GM18909 (cell line): ENCODE data around the gene NLRX1.
"Not testable (repeated sequence)": the region's sequence is repeated elsewhere in the genome, so short reads cannot be mapped to it uniquely, and the experiment has no call there.

Experiments
- ATAC-seq: cut with Tn5 transposase; IDR thresholded peaks from one replicate; pipeline ENCODE4 v1.9.1; 2021; ENCODE audit warnings: mild to moderate bottlenecking; ENCODE audit not compliant: unreplicated experiment, poor library complexity

Gene NLRX1

DNA sequence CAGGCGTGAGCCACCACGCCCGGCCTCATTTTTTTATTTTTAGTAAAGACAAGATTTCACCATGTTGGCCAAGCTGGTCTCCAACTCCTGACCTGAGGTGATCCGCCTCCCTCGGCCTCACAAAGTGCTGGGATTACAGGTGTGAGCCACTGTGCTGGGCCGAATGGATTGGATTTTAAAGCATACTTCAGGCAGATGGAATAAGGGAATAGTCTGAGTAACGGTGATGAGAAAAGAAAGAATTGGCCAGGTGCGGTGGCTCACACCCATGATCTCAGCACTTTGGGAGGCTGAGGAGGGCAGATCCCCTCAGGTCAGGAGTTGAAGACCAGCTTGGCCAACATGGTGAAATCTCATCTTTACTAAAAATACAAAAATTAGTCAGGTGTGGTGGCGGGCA lies 35.5 kb downstream of the NLRX1 start:
- ATAC-seq, result no peak

DNA sequence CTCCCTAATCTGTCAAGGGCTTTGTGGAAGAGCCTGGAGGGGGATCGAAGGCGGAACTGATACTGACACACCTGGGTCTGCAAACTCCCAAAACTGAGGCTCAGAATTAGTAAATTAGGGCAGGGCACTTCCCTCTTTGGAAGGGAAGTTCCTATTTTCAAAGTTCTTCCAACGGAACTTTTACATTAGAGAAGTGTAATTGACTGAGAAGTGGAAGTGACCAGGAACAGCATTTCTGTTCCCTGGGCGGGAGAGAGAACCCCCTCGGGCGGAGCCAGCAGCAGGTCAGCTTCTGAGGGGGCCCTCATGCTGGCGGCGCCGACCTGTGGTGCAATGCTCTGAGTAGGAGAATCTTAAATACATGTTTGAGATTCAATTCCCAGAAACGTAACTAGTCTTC lies 36.6 kb downstream of the NLRX1 start:
- ATAC-seq, result no peak

DNA sequence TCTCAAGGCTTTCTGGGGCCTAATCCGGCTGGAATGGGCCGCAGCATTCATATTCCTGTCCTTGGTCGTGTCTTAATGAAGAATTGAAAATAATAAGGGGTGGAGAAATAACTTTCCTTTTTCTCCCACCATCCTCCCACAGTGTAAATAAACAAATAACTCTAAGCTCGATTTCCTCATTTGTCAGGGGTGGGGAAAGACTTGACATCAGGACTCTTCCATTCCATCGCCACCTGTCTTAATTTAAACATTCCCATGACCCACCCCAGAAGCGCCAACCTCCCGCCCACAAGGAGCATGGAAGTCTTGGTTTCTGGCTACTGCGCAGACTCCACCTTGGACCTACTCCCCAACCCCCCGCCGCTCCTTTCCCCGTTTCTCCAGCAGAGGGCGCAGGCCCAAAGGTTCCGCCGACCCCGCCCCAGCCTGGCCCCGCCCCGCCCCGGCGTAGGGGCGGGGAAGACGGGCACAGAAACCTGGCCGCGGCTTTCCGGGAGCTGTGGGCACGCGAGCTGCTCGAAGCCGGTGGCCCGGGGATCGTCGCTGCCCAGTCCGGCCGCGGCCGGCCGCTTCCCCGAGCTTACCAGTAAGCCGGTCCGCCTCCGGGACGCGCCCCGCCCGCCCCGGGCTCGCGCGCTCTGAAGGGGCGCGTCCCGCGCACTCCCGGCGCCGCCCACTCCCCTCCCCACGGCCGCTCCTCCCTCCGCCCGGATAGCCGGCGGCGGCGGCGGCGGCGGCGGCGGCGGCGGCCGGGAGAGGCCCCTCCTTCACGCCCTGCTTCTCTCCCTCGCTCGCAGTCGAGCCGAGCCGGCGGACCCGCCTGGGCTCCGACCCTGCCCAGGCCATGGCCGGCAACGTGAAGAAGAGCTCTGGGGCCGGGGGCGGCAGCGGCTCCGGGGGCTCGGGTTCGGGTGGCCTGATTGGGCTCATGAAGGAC lies 37.3 kb downstream of the NLRX1 start, which contains the start of gene CBL:
Gene CBL, plus strand, starts transcription at position 766 of the 937 bp plus-strand sequence. Its CDS starts 79 bp downstream, at position 845.
- ATAC-seq, result peak; percentile 83

DNA sequence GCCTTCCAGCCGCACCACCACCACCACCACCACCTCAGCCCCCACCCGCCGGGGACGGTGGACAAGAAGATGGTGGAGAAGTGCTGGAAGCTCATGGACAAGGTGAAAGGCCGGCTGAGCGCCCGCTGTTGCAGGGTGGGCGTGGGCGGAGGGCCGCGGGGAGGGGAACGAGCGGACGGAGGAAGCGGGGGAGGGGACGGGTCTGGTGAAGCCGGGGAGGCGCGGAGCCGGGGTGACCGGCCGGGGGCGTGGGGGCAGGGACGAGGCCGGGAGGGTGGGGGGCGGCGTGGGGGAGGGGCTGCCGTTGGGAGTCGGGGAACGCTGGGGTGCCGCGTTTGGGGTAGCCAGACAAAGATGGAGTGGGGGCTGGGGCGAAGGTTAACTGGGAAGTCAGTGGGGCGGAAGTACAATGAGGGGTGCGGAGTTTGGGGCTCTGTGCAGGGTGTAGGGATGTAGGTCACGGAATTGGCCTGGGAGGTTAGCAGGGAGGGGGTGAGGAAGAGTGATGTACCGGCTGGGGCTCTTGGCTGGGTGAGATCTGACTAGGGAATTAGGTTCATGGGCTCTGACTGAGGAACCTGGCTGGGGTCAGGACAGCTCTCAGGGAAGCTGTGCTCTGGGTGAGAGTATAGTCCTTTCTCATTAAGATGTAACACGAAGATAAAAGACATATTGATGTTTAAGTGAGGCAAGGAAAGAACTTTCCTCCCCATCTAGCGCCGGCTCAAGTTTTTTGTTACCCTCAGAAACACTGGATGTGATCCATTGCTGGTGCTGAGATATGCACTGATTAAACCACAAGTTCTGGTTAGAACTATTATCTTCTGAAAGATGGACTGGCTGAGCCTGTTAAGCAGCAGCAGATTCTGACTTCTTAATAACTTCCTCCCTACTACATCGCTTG lies 38.2 kb downstream of the NLRX1 start:
- ATAC-seq, result peak; percentile 25

DNA sequence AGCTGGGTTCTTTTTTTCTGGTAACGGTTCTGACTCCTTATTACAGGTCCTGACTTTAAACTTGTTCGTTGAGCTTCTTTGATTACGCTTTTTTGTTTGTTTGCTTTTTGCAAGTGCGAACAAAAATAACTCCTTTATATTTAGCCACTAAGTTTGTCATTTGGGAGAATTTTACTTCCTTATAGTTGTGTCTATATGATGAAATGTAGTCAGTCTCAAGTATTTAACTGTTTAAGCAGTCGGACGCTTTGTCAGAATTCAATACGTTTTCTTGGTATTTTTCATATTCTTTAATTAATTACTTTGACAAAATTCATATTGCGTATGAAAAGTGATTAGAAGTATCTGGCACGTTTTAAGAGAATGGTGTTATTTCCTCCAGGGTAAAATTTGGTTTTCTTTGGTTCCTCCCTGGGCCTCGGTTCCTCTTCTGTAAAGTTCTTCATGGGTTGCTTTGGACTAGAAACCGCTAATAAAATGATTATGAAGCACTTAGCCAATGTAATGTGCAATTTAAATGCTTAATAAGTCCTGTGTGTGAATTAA lies 39.0 kb downstream of the NLRX1 start:
- ATAC-seq, result no peak

DNA sequence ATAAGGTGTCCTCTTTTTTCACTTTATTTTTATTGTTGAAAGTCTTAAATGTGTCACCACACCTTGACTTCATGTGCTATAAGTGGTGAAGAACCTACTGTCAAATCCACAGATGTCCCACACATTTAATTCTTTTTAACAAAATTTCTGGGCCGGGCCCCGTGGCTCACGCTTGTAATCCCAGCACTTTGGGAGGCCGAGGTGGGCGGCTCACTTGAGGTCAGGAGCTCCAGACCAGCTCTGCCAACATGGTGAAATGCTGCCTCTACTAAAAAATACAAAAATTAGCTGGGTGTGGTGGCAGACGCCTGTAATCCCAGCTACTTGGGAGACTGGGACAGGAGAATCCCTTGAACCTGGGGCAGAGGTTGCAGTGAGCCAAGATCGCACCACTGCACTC lies 40.7 kb downstream of the NLRX1 start:
- ATAC-seq, result no peak

DNA sequence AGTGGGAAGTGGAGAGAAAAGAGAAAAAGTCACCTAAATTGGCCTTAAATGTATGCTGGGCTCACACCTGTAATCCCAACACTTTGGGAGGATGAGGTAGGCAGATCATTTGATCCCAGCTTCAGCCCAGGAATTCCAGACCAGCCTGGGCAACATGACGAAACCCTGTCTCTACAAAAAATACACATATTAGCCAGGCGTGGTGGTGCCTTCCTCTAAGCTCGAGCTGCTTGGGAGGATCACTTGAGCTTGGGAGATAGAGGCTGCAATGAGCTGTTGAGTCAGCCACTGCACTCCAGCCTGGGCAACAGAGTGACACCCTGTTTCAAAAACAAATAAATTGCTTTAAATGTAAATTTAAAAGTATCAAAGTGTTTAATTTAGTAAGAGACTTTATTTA lies 41.5 kb downstream of the NLRX1 start:
- ATAC-seq, result no peak

DNA sequence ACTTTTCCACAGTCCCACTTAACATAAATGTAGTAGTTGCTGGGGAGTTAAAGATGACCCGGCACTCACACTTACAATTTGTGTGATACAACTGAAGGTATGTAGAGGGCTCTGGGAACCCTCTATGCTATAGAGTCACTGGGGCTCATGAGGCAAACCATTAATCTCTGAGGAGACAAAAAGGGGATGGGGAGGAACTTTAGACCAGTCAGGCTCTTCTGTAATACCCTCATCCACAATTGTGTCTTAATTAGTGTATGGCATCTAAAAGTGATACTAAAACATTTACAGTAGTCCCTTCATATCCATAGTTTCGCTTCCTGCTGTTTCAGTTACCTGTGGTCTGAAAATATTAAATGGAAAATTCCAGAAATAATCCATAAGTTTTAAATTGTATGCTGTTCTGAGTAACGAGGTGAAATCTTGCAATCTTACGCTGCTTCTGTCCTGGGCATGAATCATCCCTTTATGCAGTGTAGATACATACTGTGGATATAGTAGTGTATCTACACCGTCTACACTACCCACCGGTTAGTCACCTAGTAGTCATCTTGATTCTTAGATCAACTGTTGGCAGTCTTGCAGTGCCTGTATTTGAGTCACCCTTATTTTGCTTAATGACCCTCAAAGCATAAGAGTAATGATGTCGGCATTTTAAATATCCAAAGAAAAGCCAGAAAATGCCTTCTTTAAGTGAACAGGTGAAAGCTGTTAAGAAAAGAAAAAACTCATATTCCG lies 49.8 kb downstream of the NLRX1 start:
- no peak for ATAC-seq

DNA sequence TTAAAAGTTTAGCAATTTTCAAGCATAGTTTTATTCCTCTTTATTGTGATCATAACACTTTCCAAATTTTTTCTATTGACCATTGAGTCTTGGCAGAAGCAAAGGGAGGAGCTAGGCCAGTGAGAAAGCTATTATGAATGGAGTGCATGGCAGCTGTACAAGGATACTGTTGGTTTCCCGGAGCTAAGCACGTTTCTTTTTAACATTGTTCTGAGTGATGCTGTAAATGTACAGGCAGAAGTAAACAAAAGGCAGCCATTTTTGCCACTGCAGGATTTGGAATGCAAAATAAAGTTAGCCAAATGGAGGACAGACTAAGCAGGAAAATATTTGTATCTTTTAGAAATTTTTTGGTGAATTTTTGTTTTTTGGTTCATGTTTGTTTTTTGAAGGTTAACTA lies 53.8 kb downstream of the NLRX1 start:
- ATAC-seq, result no peak

DNA sequence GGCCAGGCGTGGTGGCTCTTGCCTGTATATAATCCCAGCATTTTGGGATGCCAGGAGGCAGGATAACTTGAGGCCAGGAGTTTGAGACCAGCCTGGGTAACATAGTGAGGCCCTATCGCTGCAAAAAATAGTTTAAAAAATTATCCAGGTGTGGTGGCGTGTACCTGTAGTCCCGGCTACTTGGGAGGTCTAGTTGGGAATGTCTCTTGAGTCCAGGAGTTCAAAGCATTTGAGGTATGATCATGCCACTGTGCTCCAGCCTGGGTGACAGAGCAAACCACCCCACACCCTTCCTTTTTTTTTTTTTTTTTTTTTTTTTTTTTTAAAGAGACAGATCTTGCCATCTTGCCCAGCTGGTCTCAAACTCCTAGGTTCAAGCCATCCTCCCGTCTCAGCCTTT lies 54.4 kb downstream of the NLRX1 start:
- ATAC-seq, result no peak

DNA sequence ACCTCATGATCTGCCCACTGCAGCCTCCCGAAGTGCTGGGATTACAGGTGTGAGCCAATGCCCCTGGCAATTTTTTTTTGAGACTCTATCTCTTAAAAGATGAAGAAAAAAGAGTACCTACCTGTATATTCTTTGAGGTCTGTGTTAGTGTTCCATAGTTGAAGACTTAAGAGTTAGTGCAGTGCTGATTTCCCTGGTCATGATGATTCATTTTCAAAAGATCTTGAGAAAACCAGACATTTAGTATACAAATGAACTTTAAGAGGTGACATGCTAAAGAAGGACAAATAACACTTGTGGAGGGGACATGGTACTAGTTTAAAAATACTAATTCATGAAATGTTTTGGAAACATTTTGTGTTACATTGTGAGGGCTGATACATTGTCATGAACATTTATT lies 55.3 kb downstream of the NLRX1 start:
- no peak for ATAC-seq

DNA sequence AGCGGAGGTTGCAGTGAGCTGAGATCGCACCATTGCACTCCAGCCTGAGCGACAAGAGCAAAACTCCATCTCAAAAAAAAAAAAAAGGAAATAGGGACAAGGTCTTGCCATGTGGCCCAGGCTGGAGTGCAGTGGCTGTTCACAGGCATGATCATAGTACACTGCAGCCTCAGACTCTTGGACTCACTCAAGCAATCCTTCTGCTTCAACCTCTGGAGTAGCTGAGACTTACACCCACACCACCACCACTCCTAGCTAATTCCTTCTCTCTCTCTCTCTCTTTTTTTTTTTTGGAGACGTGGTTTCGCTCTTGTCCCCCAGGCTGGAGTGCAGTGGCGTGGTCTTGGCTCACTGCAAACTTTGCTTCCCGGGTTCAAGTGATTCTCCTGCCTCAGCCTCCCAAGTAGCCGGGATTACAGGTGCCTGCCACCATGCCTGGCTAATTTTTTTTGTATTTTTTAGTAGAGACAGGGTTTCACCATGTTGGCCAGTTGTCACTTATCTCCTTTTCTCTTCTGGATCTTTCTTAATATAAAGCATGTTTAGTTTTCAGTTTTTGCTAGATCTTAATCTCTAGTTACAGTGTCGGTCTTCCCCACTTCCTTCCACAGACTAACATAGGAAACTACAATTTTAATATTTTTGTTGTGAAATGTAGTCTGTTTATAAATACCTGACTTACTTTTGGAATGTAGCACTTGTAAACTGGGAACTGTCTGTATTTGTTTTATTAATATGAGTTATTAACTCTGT lies 60.2 kb downstream of the NLRX1 start:
- not testable (repeated sequence) for ATAC-seq

DNA sequence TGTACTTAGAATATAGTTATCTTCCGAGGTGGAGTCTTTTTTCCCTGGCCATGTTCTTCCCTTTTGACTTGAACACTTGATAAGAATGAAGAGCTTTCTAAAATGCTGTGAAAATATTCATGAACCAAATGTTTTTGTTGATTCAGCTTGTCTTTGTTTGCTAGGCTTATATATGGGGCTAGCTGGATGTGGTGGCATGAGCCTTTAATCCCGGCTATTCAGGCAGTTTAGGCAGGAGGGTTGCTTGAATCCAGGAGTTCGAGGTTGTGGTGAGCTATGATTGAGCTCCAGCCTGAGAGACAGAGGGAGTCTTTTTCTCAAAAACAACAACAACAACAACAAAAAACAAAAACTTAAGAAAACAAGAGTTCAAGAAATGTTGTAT lies 60.8 kb downstream of the NLRX1 start:
- no peak for ATAC-seq

DNA sequence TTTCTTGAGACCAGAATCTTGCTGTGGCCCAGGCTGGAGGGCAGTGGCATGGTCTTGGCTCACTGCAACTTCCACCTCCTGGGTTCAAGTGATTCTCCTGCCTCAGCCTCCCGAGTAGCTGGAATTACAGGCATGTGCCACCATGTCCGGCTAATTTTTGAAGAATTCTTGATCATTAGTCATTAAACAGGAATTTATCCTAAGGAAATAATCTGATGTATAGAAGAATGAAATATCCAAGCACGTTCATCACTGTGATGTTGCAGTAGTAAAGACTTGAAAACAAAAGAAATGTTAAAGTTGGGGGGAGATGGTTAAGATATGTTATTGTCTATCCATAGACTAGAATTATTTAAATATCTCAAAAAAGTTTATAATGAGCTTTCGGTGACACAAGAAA lies 61.2 kb downstream of the NLRX1 start:
- ATAC-seq, result no peak
